Transverse colon (tissue), 4 donors: ENCODE measurements around the gene CLTC. TPM values are rescaled to one million over a fixed set of nuclear protein-coding genes. Genes with fewer than 3 reads are reported as not detected.
A peak's percentile ranks its signal among the peaks of the same experiment; 100 is the strongest.

Experiments
- DNase-seq: peaks from one replicate; pipeline ENCODE4 v3.0.0-alpha.2; 2019
- H3K27ac ChIP-seq, 4 donors: fragments of 200-600 bp; sonication (generic); 2 replicates each; pipeline ENCODE4 v1.5.1; 2016 to 2018; ENCODE audit warnings: inconsistent platforms in 4 of 4
- H3K27me3 ChIP-seq: fragments of 200-600 bp; sonication (generic); 2 replicates; pipeline ENCODE4 v1.5.1; 2017; ENCODE audit warnings: inconsistent platforms
- H3K36me3 ChIP-seq, 4 donors: fragments of 200-600 bp; sonication (generic); 2 replicates each; pipeline ENCODE4 v1.5.1; 2017 to 2019; ENCODE audit warnings: inconsistent platforms in 4 of 4
- H3K4me1 ChIP-seq, 4 donors: fragments of 200-600 bp; sonication (generic); 2 replicates each; pipeline ENCODE4 v1.5.1; 2017 to 2020; ENCODE audit warnings: inconsistent platforms in 4 of 4
- H3K4me3 ChIP-seq, 4 donors: fragments of 200-600 bp; sonication (generic); 1 replicate in 1 of 4; 2 replicates in 3 of 4; pipeline versions ENCODE4 v1.5.1 to v1.6.1; 2017 to 2019; ENCODE audit warnings: inconsistent platforms in 4 of 4
- H3K9me3 ChIP-seq, 2 donors: fragments of 200-600 bp; sonication (generic); 2 replicates each; pipeline ENCODE4 v1.5.1; 2017 to 2019; ENCODE audit warnings: inconsistent platforms in 2 of 2
- EP300 ChIP-seq: sonication (generic); formaldehyde crosslinking; IDR thresholded peaks from one replicate; pipeline ENCODE4 v1.6.1; 2017; ENCODE audit warnings: antibody characterized with exemption, low read depth
- POLR2A ChIP-seq: fragments of 450-650 bp; IDR thresholded peaks from one replicate; pipeline ENCODE4 v1.6.1; 2016; ENCODE audit warnings: antibody characterized with exemption, mild to moderate bottlenecking, moderate library complexity
- POLR2AphosphoS5 ChIP-seq, 3 donors: sonication (generic); formaldehyde crosslinking; IDR thresholded peaks; one replicate each; pipeline ENCODE4 v1.6.1; 2016; ENCODE audit warnings: antibody characterized with exemption in 3 of 3
- WGBS, 2 donors: methylation state at CpG; one replicate each; pipeline ENCODE4 v1.1.5; 2018; ENCODE audit warnings: low coverage in 1 of 2; 5-methylcytosine and 5-hydroxymethylcytosine counted together
- in situ Hi-C, 4 donors: fragments of 200-750 bp; cut with MboI; loops; one replicate each; pipeline versions ENCODE4 v1.15.0 to v1.15.1; 2017; ENCODE audit warnings: low sequenced_read_pairs in 3 of 4, low pct_ligation_motif_present in 1 of 4, low pct_unique_long_range_greater_than_20kb in 1 of 4
- intact Hi-C: fragments of 100-400 bp; cut with DNase I; formaldehyde crosslinking; loops from one replicate; pipeline ENCODE4 v1.15.1; 2023; ENCODE audit warnings: low total_unique reads
- total RNA-seq, 4 donors: library from RNA; depleted of rRNA; stranded (reverse); fragments of >200 nt; gene quantifications; one replicate each; pipeline ENCODE4 v1.1.0, GENCODE V29; 2016
- TF ChIP-seq, protein P1 (sequence below), 5 experiments: fragments of 200-600 bp in 3 of 5; fragments of 450-650 bp in 2 of 5; sonication (generic) in 3 of 5; IDR thresholded peaks; 1 replicate in 2 of 5; 2 replicates in 3 of 5; pipeline ENCODE4 v1.5.1; 2016 to 2017; ENCODE audit warnings: antibody characterized with exemption in 5 of 5, inconsistent platforms in 3 of 5, mild to moderate bottlenecking in 2 of 5, moderate library complexity in 1 of 5

The CLTC gene
- total RNA-seq, 4 donors from 2014 or later = 165 to 283 (median 242) TPM

DNA sequence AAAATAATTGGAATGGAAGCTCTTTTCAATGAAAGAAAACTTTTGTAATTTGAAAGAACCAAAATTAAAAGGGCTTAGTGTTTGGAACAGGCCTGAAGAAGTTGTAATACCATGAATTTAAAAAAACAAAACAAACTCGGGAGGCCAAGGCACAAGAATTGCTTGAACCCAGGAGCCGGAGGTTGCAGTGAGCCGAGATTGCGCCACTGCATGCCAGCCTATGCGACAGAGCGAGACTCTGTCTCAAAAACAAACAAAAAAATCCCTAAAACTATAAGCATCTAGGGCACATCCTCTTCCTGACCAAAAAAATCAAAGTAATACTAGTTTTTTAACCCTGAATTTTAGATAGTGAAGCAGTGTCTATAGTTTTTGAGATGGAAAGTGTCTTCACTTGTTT, 12.7 kb downstream of the CLTC start:
- Histone ChIP-seq H3K4me1 (peaks cover 17 to 67% (median 38%) of the 10 kb centered on the region in 4 donors), H3K36me3 (no peaks in the 10 kb centered on the region), H3K27me3 (no peaks in the 10 kb centered on the region), H3K9me3 (no peaks in the 10 kb centered on the region), H3K4me3 (no peak overlapping the region), H3K27ac (no peak overlapping the region)
- in situ Hi-C loops (no loop called here), intact Hi-C loops (no loop called here)
- TF ChIP-seq POLR2A = no peak
- TF ChIP-seq POLR2AphosphoS5 (IDR thresholded peaks at IDR 0.05) = no peak
- TF ChIP-seq, protein P1, sequence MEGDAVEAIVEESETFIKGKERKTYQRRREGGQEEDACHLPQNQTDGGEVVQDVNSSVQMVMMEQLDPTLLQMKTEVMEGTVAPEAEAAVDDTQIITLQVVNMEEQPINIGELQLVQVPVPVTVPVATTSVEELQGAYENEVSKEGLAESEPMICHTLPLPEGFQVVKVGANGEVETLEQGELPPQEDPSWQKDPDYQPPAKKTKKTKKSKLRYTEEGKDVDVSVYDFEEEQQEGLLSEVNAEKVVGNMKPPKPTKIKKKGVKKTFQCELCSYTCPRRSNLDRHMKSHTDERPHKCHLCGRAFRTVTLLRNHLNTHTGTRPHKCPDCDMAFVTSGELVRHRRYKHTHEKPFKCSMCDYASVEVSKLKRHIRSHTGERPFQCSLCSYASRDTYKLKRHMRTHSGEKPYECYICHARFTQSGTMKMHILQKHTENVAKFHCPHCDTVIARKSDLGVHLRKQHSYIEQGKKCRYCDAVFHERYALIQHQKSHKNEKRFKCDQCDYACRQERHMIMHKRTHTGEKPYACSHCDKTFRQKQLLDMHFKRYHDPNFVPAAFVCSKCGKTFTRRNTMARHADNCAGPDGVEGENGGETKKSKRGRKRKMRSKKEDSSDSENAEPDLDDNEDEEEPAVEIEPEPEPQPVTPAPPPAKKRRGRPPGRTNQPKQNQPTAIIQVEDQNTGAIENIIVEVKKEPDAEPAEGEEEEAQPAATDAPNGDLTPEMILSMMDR (IDR thresholded peaks at IDR 0.05) = no peak
- no peak for TF ChIP-seq EP300
- DNase-seq = no peak
- 84% methylated on average over 6 of the region's 6 CpGs for WGBS, 2 donors

DNA sequence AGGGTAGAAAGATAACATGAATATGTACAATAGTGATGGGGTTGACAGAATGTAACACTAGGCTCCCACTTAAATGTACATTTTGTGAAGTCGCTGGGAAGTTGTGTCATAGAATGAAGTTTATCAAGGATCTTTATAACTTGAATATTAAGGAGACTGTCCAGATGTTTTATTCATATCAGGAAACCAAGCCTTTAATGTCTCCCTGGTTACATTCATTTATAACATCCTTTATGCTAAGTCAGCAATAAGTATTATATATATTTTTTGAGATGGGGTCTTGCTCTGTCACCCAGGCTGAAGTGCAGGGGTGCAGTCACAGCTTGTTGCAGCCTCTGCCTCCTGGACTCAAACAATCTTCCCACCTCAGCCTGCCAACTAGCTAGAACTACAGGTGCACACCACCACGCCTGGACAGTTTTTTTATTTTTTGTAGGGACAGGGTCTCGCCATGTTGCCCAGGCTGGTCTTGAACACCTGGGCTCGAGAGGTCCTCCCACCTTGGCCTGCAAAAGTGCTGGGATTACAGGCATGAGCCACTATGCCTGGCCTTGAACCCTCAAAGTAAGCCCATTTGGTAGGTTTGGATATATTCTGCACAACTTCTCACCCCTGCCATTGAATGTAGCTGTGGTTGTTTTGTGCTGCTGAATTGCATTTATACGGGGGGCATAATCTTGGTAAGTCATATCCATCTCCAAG, 14.1 kb downstream of the CLTC start:
- TF ChIP-seq EP300 (no peak), POLR2A (no peak), POLR2AphosphoS5 (IDR thresholded peaks at IDR 0.05) (no peak)
- TF ChIP-seq, protein P1 (IDR thresholded peaks at IDR 0.05) = no peak

DNA sequence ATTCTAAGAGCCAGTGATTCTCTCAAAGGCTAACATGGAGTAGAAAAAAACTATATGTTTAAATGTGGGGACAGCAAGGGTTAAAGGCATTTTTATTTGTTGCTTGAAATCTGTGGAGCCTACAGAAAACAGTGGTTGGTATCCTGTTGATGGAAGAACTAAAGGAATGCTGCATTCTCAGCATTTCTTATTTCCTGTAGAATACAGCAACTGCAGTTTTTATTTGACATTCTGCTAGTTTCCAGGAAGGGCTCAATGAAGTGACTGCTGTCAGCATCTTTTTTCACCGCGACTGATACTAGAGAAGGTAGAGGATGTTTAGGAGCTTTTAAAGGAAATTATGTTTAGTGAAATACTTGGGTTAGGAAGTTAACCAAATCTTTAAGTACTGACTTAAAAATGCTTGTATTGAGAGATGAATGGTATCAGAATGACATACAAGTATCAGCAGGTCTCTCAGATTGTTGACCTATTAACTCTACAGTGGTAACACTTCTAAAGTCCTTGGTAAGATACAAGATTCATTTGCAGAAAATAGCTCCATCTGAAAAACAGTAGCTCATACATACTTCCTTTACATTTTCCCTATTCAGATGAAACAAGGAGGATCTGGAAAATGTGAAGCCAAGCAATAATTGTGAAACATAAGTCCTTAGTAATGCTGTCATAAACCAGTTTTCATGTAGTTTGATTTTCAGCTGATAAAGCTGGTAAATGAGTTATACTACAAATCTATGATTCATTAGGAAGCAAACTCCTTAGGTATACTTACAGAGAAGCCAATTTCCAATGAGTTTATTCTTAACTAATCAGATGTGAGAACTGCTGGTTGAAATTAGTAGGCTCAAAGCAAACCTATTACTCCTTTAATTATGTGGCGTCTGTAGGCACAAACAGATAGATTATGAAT, 15.2 kb downstream of the CLTC start:
- no peaks in the 10 kb centered on the region for H3K9me3 ChIP-seq
- no peaks in the 10 kb centered on the region for H3K36me3 ChIP-seq
- H3K27me3 ChIP-seq = no peaks in the 10 kb centered on the region
- peak overlapping the region in 3 of 4 donors; percentile 5 to 11 (median 5) for H3K27ac ChIP-seq
- TF ChIP-seq POLR2A = no peak
- TF ChIP-seq, protein P1 (IDR thresholded peaks at IDR 0.05) = no peak
- no peak for TF ChIP-seq EP300
- TF ChIP-seq POLR2AphosphoS5 (IDR thresholded peaks at IDR 0.05) = no peak
- in situ Hi-C loops = no loop called here
- 65 to 95% methylated on average over 3 of the region's 3 CpGs for WGBS, 2 donors
- no peak for DNase-seq
- H3K4me1 ChIP-seq = peaks cover 10 to 64% (median 32%) of the 10 kb centered on the region in 4 donors
- no peak overlapping the region for H3K4me3 ChIP-seq
- intact Hi-C loops = no loop called here

More for the DNA sequence above, 14.1 kb downstream of the CLTC start:
- intact Hi-C loops = no loop called here
- Histone ChIP-seq H3K27ac (no peak overlapping the region), H3K36me3 (no peaks in the 10 kb centered on the region), H3K4me1 (peaks cover 10 to 66% (median 31%) of the 10 kb centered on the region in 4 donors), H3K9me3 (no peaks in the 10 kb centered on the region), H3K27me3 (no peaks in the 10 kb centered on the region), H3K4me3 (no peak overlapping the region)
- in situ Hi-C loops = no loop called here
- DNase-seq = no peak
- 79 to 88% methylated on average over 3 to 5 of the region's 5 CpGs for WGBS, 2 donors

DNA sequence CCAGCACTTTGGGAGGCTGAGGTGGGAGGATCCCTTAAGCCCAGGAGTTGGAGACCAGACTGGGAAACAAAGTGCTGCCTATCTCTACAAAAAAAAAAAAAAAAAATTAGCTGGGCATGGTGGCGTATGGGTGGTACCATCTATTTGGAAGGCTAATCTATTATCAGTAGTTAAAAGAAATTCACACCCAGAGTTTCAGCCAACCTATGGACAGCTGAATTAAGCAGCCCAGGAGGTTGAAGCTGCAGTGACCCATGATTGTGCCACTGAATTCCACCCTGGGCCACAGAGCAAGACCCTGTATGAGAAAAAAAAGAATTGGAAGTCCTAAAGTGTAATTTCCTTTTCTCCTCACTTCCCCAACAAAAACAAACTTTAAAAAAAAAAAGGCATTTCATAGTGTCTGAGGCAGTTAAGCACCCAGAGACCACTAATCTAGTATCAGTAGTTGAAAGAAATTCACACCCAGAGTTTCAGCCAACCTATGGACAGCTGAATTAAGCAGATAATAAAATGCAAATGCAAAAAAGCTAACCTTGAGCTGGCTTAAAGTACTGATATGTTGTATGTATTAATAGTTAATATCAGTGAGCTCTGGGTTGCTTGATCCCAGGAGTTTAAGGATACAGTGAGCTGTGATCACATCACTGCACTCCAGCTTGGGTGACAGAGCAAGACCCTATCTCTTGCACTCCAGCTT, 18.1 kb downstream of the CLTC start:
- intact Hi-C loops (no loop called here), in situ Hi-C loops (no loop called here)
- Histone ChIP-seq H3K27ac (no peak overlapping the region), H3K4me3 (no peak overlapping the region), H3K27me3 (no peaks in the 10 kb centered on the region), H3K4me1 (peaks cover 18 to 79% (median 48%) of the 10 kb centered on the region in 4 donors), H3K36me3 (no peaks in the 10 kb centered on the region), H3K9me3 (no peaks in the 10 kb centered on the region)
- TF ChIP-seq EP300 (no peak), POLR2AphosphoS5 (IDR thresholded peaks at IDR 0.05) (no peak), POLR2A (no peak)
- TF ChIP-seq, protein P1 (IDR thresholded peaks at IDR 0.05) = no peak
- WGBS, 2 donors = 86 to 100% methylated on average over 1 of the region's 1 CpG
- no peak for DNase-seq
